ENCODE results near the gene NUP133.
"Not testable (repeated sequence)": the region's sequence is repeated elsewhere in the genome, so short reads cannot be mapped to it uniquely, and the experiment has no call there.

The NUP133 gene

GRCh38 chr1:229402993-229403392 is 105.1 kb downstream of the NUP133 start:
- TF ChIP-seq CTCF (IDR thresholded peaks at IDR 0.05; ENCODE audit: low read depth, low read length, missing control alignments): no peak
- no peak overlapping the region for H3K4me3 ChIP-seq (ENCODE audit: low read depth, low read length)
- in situ Hi-C loops (cut with HindIII; ENCODE audit: low sequenced_read_pairs): no loop called here
- no peak for DNase-seq (ENCODE audit: low read depth)

DNA sequence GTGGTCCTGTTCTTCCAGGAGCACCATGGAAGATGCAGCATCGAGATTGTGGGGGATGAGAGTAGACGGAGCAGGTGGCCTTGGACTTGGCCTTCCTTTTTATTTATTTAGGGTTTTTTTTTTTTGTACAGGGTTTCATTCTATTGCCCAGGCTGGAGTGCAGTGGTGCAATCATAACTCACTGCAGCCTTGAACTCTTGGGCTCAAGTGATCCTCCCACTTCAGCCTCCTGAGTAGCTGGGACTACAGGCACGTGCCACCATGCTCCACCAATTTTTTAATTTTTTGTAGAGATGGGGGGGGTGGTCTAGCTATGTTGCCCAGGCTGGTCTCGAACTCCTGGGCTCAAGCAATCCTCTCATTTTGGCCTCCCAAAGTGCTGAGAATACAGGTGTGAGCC is 105.8 kb downstream of the NUP133 start:
- H3K4me3 ChIP-seq (ENCODE audit: low read depth, low read length); DNase-seq (ENCODE audit: low read depth); in situ Hi-C loops (cut with HindIII; ENCODE audit: low sequenced_read_pairs): not testable (repeated sequence)

GRCh38 chr1:229397762-229398161 is 110.4 kb downstream of the NUP133 start:
- in situ Hi-C loops (cut with HindIII; ENCODE audit: low sequenced_read_pairs): no loop called here
- TF ChIP-seq CTCF (IDR thresholded peaks at IDR 0.05; ENCODE audit: low read depth, low read length, missing control alignments): no peak
- DNase-seq (ENCODE audit: low read depth): no peak
- H3K4me3 ChIP-seq (ENCODE audit: low read depth, low read length): no peak overlapping the region

GRCh38 chr1:229396585-229397206 is 111.4 kb downstream of the NUP133 start:
- in situ Hi-C loops (cut with HindIII; ENCODE audit: low sequenced_read_pairs): no loop called here
- no peak for DNase-seq (ENCODE audit: low read depth)
- no peak for TF ChIP-seq CTCF (IDR thresholded peaks at IDR 0.05; ENCODE audit: low read depth, low read length, missing control alignments)
- no peak overlapping the region for H3K4me3 ChIP-seq (ENCODE audit: low read depth, low read length)

DNA sequence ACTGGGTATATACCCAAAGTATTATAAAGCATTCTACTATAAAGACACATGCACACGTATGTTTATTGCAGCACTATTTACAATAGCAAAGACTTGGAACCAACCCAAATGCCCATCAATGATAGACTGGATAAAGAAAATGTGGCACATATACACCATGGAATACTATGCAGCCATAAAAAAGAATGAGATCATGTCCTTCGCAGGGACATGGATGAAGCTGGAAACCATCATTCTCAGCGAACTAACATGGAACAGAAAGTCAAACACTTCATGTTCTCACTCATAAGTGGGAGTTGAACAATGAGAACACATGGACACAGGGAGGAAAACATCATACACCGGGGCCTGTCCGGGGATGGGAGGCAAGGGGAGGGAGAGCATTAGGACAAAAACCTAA is 113.6 kb downstream of the NUP133 start:
- H3K4me3 ChIP-seq (ENCODE audit: low read depth, low read length); in situ Hi-C loops (cut with HindIII; ENCODE audit: low sequenced_read_pairs); DNase-seq (ENCODE audit: low read depth): not testable (repeated sequence)

DNA sequence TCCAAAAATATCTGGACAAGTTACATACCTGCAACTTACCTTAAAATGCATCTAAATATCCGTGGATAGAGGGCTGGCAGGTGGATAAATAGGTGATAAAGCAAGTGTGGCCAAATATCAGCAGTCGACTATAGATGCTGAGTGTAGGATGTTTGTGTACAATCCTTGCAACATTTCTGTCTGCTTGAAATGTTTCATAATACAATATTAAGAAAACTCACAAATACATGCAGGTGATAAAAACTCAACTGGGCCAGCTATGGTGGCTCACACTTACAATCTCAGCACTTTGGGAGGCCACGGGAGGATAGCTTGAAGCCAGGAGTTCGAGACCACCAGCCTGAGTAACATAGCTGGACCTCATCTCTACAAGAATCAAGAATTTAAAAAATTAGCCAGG is 115.2 kb downstream of the NUP133 start:
- DNase-seq (ENCODE audit: low read depth): no peak
- in situ Hi-C loops (cut with HindIII; ENCODE audit: low sequenced_read_pairs): no loop called here
- no peak for TF ChIP-seq CTCF (IDR thresholded peaks at IDR 0.05; ENCODE audit: low read depth, low read length, missing control alignments)
- H3K4me3 ChIP-seq (ENCODE audit: low read depth, low read length): no peak overlapping the region

All from astrocyte of the cerebellum (primary cell).